Measurements from ENCODE around the gene TRIM50.
"Not testable (repeated sequence)": the region's sequence is repeated elsewhere in the genome, so short reads cannot be mapped to it uniquely, and the experiment has no call there.

TRIM50 gene

DNA sequence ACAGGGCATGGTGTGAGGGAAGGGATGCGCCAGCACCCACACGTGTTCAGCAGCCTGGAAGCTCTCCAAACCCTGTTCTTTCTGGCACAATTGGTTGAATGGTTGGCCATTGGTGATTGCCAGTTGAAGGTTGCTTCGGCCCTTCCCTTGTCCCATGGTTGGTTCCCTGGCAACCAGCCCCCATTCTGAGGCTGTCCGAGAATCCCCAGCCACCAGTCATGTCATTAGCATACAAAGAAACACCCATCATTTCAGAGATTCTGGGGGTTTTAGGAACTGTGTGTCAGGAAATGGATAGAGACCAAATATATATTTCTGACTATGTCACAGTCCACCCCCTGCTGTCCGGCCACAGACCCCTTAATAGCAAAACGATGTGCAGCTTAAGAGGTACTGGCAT lies 21.9 kb upstream of the TRIM50 start:
- no peak for DNase-seq

DNA sequence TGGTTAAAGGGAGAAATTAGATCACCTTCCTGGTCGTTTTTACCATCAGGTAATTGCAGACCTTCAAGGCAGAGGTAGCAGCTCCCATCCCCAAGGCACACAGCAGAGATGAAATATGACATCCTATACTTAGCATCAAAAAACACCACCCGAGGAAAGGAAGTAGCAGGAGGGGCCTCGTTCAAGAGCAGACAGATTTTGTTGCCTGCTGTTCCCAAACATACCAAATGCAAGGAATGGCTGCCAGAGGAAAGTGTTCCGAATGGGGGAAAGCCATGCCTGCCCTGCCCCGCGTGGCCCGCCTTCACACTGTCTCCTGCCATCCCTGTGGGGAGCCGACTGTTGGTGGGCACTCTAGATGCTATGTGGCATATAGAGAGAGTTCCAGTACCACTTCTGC lies 18.1 kb upstream of the TRIM50 start:
- no peak for DNase-seq

DNA sequence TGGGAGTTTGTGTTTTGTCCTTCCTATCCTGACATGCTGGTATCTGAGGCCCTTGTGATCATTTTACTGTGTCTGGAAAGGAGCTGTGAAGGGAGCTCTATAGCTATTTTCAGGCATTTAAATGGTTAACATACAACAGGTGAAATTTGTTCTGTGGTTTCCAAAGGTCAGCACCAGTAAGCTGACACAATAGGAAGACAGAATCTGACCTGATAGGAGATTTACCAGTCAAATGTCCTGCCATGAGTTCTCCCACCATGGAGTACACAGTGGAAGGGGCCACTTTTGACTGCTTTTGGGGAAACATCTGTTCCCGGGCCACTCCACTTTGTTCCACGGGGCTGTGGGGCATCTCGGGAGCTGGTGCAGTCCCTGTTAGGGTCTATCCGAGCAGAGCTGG lies 17.7 kb upstream of the TRIM50 start:
- no peak for DNase-seq

DNA sequence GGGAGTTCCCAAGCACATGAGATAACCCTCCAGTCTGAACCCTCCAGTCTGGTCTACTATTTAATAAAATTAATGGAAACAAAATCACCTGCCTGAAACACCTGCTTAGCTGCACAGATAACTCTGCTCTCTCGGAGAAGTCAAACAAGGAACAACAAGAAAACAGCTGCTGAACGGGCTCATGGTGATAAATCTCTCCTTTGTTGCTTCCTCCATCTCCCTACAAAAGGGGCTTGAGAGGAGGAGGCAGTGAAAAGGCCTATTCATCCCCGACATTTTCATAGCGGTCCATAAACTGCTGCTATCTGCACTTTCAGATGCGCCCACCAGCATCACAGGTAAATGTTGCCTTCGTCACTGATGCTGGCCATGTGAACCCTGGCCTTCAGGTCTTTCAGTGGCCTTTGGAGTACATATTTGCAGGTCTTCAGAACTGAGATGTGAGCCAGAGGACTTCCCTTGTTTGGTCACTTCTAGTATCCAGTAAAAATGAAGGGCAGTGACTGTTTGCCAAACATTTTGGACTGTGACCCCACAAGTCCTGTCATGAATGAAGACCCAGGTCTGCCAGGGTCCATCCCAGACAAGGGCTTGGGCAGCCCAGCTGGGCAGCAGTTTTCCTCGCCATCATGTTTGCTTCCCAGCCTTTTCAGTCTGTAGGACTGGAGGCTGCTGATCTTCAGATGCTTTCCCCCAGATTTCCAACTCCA lies 15.9 kb upstream of the TRIM50 start:
- no peak for DNase-seq

DNA sequence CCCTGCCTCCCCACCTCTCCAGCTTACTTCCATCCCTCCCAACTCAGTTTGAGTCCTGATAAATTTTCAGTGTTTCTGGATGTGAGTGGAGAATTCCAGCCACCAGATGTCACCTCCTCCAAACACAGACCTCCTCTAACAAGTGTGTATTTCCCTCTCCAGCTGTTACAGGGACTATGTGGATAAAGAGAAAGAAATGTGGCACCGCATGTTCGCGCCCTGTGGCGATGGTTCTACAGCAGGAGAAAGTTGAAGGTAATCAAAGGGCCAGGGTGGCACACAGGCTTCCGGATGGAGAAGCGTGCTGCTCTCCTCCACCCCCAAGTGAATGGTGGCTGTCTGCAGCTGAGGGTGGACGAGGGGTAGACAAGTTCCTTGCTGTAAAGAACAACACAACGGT lies 14.8 kb upstream of the TRIM50 start:
- no peak for DNase-seq

DNA sequence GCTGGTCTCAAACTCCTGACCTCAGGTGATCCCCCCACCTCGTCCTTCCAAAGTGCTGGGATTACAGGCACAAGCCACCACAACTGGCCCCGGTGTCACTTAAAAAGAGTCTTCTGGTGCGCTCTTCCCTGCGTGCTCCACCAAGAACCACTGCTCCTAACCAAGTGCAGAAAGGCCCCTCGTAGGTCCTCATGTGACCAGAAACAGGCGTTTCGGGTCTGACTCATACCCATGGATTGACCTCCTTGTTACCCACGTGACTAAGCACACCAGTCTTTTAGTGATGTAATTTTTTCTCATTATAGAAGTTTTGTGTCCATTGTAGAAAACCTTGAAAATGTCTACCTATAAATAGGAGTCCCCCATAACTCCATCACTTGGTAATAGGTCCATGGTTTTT lies 14.0 kb upstream of the TRIM50 start:
- no peak for DNase-seq

DNA sequence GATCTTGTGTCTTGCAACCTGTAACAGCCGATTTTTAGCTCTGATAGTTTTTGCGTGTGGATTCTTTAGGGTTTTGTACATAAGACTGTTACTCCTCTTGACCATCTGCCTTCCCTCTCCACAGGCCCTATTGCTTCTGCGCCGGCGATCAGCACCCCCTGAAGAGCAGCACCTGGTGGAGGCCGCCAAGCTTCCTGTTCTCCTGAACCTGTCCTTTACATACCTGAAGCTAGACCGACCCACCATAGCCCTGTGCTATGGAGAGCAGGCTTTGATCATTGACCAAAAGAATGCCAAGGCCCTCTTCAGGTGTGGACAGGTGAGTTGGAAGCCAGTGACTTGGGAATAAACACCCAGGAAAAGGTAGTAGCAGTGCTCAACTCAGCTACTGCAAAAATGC lies 12.6 kb upstream of the TRIM50 start:
- DNase-seq, result no peak

DNA sequence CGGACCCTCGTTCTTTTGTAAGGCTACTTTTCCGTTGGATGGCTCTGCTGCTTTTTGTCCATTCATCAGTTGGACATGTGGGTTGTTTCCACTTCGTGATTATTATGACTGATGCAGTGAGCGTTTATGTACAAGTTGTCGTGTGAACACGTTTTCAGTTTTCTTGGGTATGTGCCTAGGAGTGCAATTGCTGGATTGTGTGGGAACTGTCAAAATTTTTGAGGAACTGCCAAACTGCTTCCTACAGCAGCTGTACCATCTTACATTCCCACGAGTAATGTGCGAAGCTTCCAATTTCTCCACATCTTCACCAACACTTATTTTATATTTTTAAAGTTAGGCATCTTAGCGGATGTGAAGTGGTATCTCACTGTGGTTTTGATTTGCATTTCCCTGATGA lies 10.4 kb upstream of the TRIM50 start:
- no peak for DNase-seq

DNA sequence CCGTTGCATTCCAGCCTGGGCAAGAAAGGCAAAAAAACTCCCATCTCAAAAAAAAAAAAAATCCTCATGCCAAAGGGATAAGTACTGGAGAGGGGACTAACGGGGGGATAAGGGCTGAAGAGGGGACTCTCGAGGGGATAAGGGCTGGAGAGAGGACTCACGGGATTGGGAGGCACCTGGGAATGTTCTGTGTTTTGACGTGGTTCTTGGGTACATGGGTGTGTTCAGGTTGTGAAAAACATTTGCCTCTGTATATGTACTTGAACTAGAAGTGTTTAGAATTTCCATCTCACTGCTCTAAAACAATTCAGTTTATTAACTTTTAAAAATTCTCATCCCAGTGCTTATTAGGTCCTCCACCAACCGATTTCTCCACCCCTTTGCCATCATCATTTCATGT lies 4.6 kb upstream of the TRIM50 start:
- DNase-seq, result no peak

DNA sequence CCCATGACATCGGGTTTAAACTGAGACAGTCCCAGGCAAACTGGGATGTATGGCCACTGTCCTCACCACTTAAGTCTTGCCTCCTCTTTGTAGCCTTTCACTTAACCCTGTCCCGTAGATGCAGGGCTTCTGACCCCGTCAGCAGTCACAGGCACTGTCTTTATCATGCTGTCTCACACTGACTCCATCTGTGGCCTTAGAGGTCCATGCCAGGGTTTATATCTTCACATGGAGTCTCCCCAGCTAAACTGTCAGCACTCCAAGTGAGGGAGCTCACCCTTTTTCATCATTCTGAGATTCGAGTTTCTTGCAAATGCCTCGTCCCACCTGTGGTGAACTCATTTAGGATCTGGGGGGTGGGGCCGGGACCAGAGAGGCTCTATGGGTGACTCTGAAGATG lies 2.9 kb upstream of the TRIM50 start:
- no peak for DNase-seq

DNA sequence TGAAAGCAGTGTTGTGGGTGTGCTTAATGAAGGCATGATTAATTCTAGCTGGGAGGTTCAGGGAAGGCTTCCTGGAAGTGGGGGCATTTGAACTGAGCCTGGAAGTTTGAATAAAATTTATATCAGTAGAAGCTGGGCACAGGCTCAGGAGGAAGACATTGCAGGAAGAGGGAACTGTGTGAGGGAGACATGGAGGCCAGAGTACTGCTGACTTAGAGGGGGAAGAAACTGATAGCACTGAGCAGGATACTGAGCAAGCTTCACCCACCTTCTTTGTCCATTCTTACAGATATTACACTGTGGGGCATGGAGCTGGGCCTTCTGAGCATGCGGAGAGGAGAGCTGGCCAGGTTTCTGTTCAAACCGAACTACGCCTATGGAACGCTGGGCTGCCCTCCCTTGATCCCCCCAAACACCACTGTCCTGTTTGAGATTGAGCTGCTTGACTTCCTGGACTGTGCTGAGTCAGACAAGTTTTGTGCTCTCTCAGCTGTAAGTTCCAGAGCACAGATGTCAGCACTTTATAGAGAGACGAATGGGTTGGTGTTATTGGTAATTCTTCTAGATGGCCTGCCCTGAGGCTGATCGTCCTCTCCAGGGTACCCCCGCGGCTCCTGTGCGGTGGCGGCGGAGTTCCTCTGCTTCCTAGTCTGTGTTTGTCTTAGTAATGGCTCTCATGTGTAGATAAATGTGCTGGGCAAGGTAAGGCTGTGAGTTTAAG lies 2.1 kb upstream of the TRIM50 start:
- no peak for DNase-seq

DNA sequence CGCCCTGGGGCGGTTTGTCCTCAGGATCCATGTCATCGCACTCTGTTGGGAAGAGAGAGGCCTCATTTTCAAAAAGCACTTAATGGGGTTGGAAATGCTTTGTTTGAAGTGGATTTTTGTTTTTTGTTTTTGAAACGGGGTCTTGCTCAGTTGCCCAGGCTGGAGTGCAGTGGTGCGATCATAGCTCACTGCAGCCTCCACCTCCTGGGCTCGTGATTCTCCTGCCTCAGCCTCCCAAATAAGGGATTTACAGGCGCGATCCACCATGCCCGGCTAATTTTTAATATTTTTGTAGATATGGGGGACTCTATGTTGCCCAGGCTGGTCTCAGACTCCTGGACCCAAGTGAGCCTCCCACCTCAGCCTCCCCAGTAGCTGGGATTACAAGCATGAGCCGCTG lies 814 bp upstream of the TRIM50 start:
- no peak for DNase-seq

DNA sequence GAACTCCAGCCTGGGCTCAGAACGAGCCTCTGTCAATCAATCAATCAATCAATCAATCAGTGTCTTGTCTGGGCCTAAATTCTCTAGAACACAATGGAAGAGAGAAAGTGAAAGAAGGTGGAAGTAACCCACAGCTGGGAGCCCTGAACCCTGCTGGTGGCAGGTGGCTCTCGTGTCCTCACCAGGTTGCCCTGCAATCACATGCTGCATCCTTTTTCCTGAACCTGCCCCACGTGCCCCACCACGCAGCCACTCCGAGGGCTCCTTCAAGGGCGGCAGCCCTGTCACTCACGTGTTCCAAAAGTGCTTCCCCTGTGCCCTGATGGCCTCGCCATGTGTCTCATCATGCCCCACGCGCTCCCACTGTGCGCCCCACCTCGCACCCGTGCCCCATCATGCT lies 433 bp downstream of the TRIM50 start:
- DNase-seq, result not testable (repeated sequence)

DNA sequence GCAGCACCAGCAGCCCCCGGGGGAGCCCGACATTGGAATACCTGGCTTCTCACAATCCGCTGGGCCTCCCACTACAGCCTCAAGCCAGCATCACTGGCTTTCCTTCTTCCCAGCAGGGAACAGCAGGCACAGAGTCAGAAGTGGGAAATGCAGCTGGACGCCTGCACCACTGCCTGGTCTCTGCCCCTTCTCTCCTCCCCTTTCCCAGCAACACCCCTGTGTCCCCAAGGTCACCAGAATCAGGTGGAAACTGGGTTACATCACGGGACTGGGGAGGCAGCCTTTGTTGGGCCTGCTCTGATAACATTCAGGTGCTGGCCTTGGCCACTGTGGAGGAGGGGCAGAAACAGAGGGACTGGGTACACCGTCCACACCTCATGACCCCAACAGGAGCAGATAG lies 2.5 kb downstream of the TRIM50 start:
- not testable (repeated sequence) for DNase-seq

DNA sequence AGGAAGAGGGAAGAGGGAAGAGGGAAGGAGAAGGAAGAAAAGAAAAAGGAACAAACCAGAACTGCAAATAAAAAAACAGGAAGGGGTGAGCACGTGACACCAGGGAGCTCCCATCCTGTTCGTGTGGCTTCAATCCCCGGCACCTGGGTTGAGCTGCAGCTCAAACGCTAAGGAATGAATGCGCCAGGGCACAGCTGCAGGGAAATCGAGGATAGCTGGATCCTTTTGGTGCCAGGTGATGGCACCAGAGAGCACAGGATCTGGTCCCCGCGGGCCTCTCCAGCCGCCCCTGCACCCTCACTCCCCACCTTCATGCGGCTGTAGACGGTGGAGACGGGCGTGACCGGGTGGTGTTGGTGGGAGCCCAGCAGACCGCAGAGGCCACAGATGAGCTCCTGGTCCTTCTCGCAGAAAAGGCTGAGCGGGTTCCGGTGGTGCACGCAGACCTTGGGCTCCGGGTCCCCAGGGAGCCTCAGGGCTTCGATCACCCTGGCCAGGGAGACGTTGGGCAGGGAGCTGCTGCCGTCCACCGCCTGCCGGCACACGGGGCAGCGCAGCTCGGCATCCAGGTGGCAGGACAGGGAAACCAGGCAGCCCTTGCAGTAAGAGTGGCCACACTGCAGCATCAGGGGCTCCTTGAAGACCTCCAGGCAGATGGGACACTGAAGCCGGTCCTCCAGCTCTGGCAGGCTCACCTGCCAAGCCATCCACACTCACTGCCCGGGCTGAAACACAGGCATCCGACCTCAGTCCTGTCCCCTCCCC lies 3.6 kb downstream of the TRIM50 start:
- DNase-seq, result peak; percentile 46

DNA sequence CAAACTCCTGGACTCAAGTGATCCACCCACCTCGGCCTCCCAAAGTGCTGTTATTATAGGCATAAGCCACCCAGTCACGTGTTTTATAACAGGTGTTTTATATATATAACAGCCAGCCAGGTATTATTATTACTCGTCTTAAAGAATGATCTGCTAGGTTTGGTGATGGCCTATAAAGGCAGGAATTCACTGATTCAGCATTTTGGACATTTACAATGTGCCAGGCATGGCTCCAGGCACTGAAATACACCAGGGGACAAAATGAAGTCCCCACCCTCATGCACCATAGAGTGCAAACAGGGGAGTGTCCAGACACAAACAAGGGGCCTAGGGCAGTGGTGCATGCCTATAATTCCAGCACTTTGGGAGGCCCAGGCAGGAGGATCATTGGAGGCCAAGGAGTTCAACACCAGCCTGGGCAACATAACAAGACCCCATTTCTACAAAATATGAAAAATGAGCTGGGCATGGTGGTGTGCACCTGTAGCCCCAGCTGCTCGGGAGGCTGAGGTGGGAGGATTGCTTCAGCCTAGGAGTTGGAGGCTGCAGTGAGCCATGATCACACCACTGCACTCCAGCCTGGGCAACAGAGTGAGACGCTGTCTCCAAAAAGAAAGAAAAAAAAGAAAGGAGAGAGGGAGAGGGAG lies 4.3 kb downstream of the TRIM50 start:
- not testable (repeated sequence) for DNase-seq

DNA sequence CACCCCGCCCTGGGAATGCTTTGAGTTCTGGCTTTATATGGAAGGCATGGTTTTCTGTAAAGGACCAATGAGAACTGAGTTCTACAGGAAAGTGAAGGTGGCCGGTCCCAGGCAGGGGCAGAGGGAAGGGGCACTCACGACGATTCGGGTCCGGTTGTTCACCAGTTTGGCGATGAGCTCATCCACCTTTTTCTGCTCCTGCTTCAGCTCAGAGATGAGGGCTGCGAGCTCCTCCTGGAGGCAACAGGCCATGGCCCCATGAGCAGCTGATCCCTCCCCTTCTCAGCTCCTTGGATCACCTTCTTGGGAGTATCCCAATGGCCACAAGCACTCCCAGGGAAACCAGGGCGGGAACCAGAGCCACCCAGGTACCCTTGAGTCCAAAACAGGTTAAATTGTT lies 7.9 kb downstream of the TRIM50 start:
- DNase-seq, result not testable (repeated sequence)

DNA sequence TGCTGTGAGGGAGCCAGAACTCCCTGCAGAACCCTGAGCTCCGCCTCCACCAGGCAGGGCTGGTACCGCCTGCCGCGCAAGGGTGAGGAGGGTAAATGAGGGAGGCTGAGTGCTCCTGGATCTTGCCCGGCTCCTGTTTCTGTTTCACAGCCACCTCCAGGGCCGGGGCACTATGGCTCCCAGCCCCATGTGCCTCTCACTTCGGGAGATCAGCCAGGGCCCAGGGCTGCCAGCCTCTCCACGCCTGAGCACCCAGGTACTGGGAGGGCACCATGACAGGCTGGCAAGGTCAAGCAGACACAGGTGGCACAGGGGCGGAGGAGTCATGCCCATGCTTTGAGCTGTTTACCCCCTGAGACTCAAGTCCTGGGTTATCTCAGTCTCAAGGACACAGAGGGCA lies 8.3 kb downstream of the TRIM50 start:
- DNase-seq, result not testable (repeated sequence)

DNA sequence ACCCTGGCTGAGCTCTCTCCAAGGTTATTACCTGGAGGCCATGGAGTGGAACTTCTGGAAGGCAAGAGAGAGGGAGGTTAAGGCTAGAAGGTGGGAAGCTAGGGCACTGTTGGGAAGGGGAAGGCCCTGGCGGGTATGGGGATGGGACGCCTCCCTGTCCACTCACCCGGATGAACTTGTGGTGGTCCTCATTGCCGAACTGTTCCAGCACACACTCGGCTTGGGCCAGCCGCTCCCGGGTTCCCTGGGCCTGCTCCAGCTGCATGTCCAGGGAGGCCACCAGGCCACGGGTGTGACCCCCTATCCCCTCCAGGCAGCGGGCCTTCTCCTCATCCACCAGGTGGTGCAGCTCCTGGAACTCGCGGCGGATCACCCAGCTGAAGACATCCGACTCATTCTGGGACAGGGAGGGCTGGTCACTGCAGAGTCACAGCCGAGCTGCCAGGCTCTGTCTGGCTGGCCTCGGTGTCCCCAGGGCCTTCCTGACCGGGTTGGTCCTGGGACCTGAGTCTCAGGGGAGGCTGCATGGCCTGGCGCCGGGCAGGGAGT lies 9.2 kb downstream of the TRIM50 start:
- not testable (repeated sequence) for DNase-seq

DNA sequence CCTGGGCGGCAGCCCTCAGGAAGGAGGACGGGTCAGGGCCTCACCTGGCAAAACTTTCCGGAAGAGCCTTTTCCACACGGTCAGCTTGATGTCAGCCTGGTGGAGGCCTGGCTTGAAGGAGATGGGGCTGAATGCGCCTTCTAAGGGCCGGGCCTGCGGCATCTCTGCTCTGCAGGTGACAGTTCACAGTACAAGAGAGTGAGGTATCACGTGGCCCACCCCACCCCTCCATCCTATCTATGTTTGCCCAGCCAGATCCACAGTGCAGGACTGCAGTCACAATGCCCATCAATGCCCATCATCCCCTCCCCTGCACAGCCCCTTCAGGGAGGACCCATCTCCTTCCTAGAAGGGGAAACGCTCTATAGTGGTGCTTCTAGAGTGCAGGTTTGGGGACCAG lies 11.4 kb downstream of the TRIM50 start:
- DNase-seq, result no peak

DNA sequence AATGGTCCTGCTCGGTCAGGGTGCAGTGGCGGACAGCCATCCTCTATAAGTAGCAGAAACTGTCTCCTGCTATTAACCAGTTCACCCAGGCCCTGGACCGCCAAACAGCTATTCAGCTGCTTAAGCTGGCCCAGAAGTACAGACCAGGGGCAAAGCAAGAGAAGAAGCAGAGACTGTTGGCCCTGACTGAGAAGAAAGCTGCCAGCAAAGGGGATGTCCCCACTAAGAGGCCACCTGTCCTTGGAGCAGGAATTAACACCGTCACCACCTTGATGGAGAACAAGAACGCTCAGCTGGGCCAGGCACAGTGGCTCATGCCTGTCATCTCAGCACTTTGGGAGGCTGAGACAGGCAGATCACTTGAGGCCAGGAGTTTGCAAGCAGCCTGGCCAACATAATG lies 13.6 kb downstream of the TRIM50 start:
- no peak for DNase-seq

DNA sequence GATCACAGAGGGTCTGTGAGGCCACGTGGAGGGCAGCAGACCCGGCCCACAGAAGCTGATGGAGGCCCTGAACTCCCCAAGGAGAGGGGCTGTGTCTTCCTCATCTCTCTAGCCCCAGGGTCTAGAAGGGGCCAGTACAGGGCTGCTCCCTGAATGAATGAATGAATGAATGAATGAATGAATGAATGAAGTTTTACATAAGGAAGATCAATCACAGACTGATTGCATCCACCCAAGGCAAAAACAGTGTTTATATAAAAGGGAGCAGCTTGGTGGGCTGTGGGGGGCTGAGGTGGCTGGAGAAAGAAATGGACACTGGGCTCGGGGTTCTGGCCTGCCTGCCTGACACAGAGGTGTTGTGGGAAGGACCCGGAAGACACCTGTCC lies 14.4 kb downstream of the TRIM50 start:
- DNase-seq, result no peak

DNA sequence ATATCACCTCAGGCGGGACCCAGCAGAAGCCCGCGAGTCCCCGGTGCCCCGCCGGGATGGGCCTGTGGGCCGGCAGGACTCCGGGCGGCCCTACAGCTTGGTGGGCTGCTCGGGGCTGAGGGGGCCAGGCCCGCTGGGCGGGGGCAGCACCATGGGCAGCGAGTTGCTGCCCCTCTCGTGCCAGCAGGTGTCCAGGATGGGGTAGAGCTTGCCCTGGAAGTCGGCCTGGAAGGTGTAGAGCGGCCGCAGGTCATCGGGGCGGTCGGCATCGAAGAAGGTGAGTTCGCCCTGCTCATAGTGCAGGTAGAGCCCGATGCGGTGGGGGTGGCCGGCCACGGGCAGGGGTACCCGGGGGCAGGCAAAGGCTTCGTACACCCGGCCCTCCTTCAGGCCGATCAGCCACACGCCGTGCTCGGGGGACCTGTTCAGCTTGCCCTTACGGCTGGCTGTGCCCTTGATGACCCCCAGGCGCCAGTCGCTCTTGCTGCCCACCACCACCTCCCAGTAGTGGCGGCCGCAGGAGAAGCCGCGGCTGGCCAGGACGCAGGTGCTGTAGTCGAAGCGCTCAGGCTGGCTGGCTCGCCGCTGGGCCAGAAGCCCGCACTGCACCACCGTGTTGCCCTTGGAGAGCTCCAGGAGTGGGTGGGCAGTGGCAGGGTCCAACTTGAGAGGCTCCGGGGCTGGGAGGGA lies 14.9 kb downstream of the TRIM50 start:
- DNase-seq, result no peak

Measured in NCI-H748 treated with DMSO at 0.1 percent for 48 hours (cell line).